ENCODE results near the gene PLEKHA8. TPM values are rescaled to one million over a fixed set of nuclear protein-coding genes. Genes with fewer than 3 reads are reported as not detected.

PLEKHA8 gene
- total RNA-seq, 1 experiment from 2014 or later, result 12.0 TPM

- TF ChIP-seq, protein P1, sequence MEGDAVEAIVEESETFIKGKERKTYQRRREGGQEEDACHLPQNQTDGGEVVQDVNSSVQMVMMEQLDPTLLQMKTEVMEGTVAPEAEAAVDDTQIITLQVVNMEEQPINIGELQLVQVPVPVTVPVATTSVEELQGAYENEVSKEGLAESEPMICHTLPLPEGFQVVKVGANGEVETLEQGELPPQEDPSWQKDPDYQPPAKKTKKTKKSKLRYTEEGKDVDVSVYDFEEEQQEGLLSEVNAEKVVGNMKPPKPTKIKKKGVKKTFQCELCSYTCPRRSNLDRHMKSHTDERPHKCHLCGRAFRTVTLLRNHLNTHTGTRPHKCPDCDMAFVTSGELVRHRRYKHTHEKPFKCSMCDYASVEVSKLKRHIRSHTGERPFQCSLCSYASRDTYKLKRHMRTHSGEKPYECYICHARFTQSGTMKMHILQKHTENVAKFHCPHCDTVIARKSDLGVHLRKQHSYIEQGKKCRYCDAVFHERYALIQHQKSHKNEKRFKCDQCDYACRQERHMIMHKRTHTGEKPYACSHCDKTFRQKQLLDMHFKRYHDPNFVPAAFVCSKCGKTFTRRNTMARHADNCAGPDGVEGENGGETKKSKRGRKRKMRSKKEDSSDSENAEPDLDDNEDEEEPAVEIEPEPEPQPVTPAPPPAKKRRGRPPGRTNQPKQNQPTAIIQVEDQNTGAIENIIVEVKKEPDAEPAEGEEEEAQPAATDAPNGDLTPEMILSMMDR (IDR thresholded peaks at IDR 0.05; ENCODE audit: unreplicated experiment), result no peak
- Mint-ChIP-seq H3K4me1 (ENCODE audit: insufficient read depth, unreplicated experiment) (no peaks in the 10 kb centered on the region), H3K27me3 (ENCODE audit: insufficient read depth, unreplicated experiment) (no peaks in the 10 kb centered on the region), H3K27ac (ENCODE audit: low read depth, unreplicated experiment) (no peak overlapping the region), H3K4me3 (ENCODE audit: unreplicated experiment) (no peak overlapping the region), H3K36me3 (ENCODE audit: insufficient read depth, unreplicated experiment) (no peaks in the 10 kb centered on the region), H3K9me3 (ENCODE audit: unreplicated experiment) (peaks cover 5% of the 10 kb centered on the region)
- intact Hi-C loops (cut with micrococcal nuclease), result no loop called here
- ChIA-PET CTCF (no interaction called here), POLR2A (no interaction called here)
- no TSS peak for BruUV-seq (replicated peaks)
- DNase-seq (ENCODE audit: unreplicated experiment), result no peak
These were observed 74.1 kb downstream of the PLEKHA8 start for GRCh38 chr7:30102281-30102680.

GRCh38 chr7:30104157-30104556 lies 75.9 kb downstream of the PLEKHA8 start:
- Mint-ChIP-seq H3K27ac (ENCODE audit: low read depth, unreplicated experiment) (no peak overlapping the region), H3K9me3 (ENCODE audit: unreplicated experiment) (no peaks in the 10 kb centered on the region), H3K36me3 (ENCODE audit: insufficient read depth, unreplicated experiment) (no peaks in the 10 kb centered on the region), H3K27me3 (ENCODE audit: insufficient read depth, unreplicated experiment) (no peaks in the 10 kb centered on the region), H3K4me1 (ENCODE audit: insufficient read depth, unreplicated experiment) (no peaks in the 10 kb centered on the region), H3K4me3 (ENCODE audit: unreplicated experiment) (no peak overlapping the region)
- POLR2A ChIA-PET, result interaction anchor here (0.9 to 1.1 kb wide), 2 partner anchors 12 to 13 kb away, joined by 4 to 5 read pairs; no protein-coding TSS in a partner anchor
- CTCF ChIA-PET, result interaction anchor here (0.9 to 1.1 kb wide), 2 partner anchors 10 to 30 kb away, joined by 3 to 4 read pairs; no protein-coding TSS in a partner anchor
- intact Hi-C loops (cut with micrococcal nuclease), result no loop called here
- TF ChIP-seq, protein P1 (IDR thresholded peaks at IDR 0.05; ENCODE audit: unreplicated experiment), result no peak
- BruUV-seq (replicated peaks), result no TSS peak
- no peak for DNase-seq (ENCODE audit: unreplicated experiment)

- ChIA-PET POLR2A (no interaction called here), CTCF (interaction anchor here (0.7 kb wide), 1 partner anchor 224 kb away, joined by 4 read pairs; no protein-coding TSS in a partner anchor)
- TF ChIP-seq, protein P1 (IDR thresholded peaks at IDR 0.05; ENCODE audit: unreplicated experiment), result no peak
- Mint-ChIP-seq H3K9me3 (ENCODE audit: unreplicated experiment) (peaks cover 18% of the 10 kb centered on the region), H3K27me3 (ENCODE audit: insufficient read depth, unreplicated experiment) (no peaks in the 10 kb centered on the region), H3K4me3 (ENCODE audit: unreplicated experiment) (no peak overlapping the region), H3K4me1 (ENCODE audit: insufficient read depth, unreplicated experiment) (no peaks in the 10 kb centered on the region), H3K36me3 (ENCODE audit: insufficient read depth, unreplicated experiment) (no peaks in the 10 kb centered on the region), H3K27ac (ENCODE audit: low read depth, unreplicated experiment) (no peak overlapping the region)
- intact Hi-C loops (cut with micrococcal nuclease), result no loop called here
- DNase-seq (ENCODE audit: unreplicated experiment), result no peak
- BruUV-seq (replicated peaks), result no TSS peak
These were observed 84.0 kb downstream of the PLEKHA8 start for GRCh38 chr7:30112103-30112713.

- TF ChIP-seq, protein P1 (IDR thresholded peaks at IDR 0.05; ENCODE audit: unreplicated experiment), result no peak
- intact Hi-C loops (cut with micrococcal nuclease), result no loop called here
- no peak for DNase-seq (ENCODE audit: unreplicated experiment)
- Mint-ChIP-seq H3K27ac (ENCODE audit: low read depth, unreplicated experiment) (no peak overlapping the region), H3K36me3 (ENCODE audit: insufficient read depth, unreplicated experiment) (no peaks in the 10 kb centered on the region), H3K27me3 (ENCODE audit: insufficient read depth, unreplicated experiment) (no peaks in the 10 kb centered on the region), H3K4me1 (ENCODE audit: insufficient read depth, unreplicated experiment) (no peaks in the 10 kb centered on the region), H3K9me3 (ENCODE audit: unreplicated experiment) (peaks cover 18% of the 10 kb centered on the region), H3K4me3 (ENCODE audit: unreplicated experiment) (no peak overlapping the region)
- ChIA-PET POLR2A (interaction anchor here (1.5 kb wide), 1 partner anchor 11 kb away, joined by 3 read pairs; no protein-coding TSS in a partner anchor), CTCF (no interaction called here)
- BruUV-seq (replicated peaks), result no TSS peak
These were observed 84.9 kb downstream of the PLEKHA8 start for GRCh38 chr7:30113144-30113543.
